ENCODE results near the gene RPAIN.

DNA sequence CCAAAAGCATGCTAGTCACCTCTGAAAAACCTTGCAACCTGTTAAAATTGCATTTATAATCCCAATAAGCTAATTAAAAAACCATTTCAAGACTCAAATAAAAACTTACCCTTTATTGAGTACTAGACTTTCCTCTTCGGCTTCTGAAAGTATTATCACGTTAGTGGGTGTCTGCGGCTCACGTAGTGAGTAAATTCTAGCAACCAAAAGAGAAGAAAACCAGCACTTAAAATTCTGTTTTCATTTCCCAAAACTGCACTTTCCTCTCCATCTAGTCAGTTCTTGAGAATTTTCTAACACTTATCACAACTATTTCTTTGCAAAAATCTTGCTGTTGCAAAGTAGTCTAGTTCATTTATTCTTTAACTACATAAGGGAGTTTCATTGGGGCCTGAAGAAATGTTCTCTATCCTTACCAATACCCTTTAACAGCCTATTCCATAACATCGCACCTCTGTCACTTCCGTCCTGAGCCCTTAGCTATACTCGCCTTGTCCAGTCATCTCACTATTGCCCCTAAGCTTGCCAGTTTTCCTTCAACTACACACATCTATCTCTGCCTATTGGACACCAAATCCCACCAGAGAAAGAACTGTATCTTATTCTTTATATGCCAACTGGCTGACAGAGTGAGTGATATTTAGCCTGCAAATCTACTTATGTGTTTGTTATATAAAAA lies 9.2 kb upstream of the RPAIN start:
- TF ChIP-seq, protein P1, sequence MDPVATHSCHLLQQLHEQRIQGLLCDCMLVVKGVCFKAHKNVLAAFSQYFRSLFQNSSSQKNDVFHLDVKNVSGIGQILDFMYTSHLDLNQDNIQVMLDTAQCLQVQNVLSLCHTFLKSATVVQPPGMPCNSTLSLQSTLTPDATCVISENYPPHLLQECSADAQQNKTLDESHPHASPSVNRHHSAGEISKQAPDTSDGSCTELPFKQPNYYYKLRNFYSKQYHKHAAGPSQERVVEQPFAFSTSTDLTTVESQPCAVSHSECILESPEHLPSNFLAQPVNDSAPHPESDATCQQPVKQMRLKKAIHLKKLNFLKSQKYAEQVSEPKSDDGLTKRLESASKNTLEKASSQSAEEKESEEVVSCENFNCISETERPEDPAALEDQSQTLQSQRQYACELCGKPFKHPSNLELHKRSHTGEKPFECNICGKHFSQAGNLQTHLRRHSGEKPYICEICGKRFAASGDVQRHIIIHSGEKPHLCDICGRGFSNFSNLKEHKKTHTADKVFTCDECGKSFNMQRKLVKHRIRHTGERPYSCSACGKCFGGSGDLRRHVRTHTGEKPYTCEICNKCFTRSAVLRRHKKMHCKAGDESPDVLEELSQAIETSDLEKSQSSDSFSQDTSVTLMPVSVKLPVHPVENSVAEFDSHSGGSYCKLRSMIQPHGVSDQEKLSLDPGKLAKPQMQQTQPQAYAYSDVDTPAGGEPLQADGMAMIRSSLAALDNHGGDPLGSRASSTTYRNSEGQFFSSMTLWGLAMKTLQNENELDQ (CRISPR knock-in tag; IDR thresholded peaks at IDR 0.05; ENCODE audit: borderline replicate concordance), result no peak
- no peak for TF ChIP-seq NCOR1 (IDR thresholded peaks at IDR 0.05; ENCODE audit: borderline replicate concordance, low read length)
- no peak for TF ChIP-seq NFE2L2 (IDR thresholded peaks at IDR 0.05; ENCODE audit: low read length)
- no peak for TF ChIP-seq SETDB1 (CRISPR knock-in tag; IDR thresholded peaks at IDR 0.05; ENCODE audit: borderline replicate concordance)
- TF ChIP-seq ZNF143 (CRISPR knock-in tag; IDR thresholded peaks at IDR 0.05), result no peak
- TF ChIP-seq EP300 (IDR thresholded peaks at IDR 0.05; ENCODE audit: low read depth in 2 of 2, low read length in 2 of 2), result no peak
- no peak for TF ChIP-seq EP300 (CRISPR knock-in tag; IDR thresholded peaks at IDR 0.05; ENCODE audit: borderline replicate concordance)
